Testis (tissue), 2 donors: ENCODE measurements around the gene ABCC4.
"Not testable (repeated sequence)": the region's sequence is repeated elsewhere in the genome, so short reads cannot be mapped to it uniquely, and the experiment has no call there.

Experiments used
- POLR2A ChIP-seq: fragments of 450-650 bp; IDR thresholded peaks from one replicate; pipeline ENCODE4 v1.6.1; 2017; ENCODE audit warnings: antibody characterized with exemption, mild to moderate bottlenecking, moderate library complexity
- TF ChIP-seq, protein P1 (sequence below), 3 experiments: fragments of 450-650 bp in 2 of 3; fragments of 200-600 bp in 1 of 3; sonication (generic) in 1 of 3; IDR thresholded peaks; one replicate each; pipeline ENCODE4 v1.5.1; 2016 to 2019; ENCODE audit warnings: antibody characterized with exemption in 3 of 3, mild to moderate bottlenecking in 2 of 3, moderate library complexity in 1 of 3

DNA sequence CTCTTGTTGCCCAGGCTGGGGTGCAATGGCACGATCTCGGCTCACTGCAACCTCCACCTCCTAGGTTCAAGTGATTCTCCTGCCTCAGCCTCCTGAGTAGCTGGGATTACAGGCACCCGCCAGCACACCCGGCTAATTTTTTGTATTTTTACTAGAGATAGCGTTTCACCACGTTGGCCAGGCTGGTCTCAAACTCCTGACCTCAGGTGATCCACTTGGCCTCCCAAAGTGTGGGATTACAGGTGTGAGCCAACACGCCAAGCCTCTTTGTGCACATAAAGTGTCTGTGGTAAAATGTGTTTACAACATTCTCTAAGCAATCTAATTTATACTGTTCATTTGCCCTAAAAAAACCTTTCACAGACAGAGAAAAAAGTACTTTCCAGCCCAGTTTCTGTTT is 29.2 kb downstream of the ABCC4 start:
- TF ChIP-seq, protein P1, sequence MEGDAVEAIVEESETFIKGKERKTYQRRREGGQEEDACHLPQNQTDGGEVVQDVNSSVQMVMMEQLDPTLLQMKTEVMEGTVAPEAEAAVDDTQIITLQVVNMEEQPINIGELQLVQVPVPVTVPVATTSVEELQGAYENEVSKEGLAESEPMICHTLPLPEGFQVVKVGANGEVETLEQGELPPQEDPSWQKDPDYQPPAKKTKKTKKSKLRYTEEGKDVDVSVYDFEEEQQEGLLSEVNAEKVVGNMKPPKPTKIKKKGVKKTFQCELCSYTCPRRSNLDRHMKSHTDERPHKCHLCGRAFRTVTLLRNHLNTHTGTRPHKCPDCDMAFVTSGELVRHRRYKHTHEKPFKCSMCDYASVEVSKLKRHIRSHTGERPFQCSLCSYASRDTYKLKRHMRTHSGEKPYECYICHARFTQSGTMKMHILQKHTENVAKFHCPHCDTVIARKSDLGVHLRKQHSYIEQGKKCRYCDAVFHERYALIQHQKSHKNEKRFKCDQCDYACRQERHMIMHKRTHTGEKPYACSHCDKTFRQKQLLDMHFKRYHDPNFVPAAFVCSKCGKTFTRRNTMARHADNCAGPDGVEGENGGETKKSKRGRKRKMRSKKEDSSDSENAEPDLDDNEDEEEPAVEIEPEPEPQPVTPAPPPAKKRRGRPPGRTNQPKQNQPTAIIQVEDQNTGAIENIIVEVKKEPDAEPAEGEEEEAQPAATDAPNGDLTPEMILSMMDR (IDR thresholded peaks at IDR 0.05): not testable (repeated sequence)
- not testable (repeated sequence) for TF ChIP-seq POLR2A
